GM12878 (cell line): ENCODE data around the gene SPAM1. TPM values are rescaled to one million over a fixed set of nuclear protein-coding genes. Genes with fewer than 3 reads are reported as not detected.

ENCODE experiments used
- ATAC-seq: fragments of 200-7000 bp; cut with Tn5 transposase; 3 replicates; pipeline ENCODE4 v1.9.1; 2020; ENCODE audit warnings: mild to moderate bottlenecking, moderate library complexity
- BruUV-seq: library from RNA; stranded (reverse); fragments of 400-500 nt; replicated peaks from 2 replicates; lab custom pipeline; 2021; lab: Mats Ljungman, UMichigan
- CTCF ChIA-PET: fragments of 300-600 bp; sonication (Branson Sonifier 250); formaldehyde crosslinking; extraction: SDS; loops from one replicate; lab custom pipeline; 2021; ENCODE audit warnings: inconsistent platforms; lab: Yijun Ruan, JAX
- POLR2A ChIA-PET: fragments of 350-600 bp; formaldehyde crosslinking; extraction: SDS; loops from one replicate; lab custom pipeline; 2021; ENCODE audit warnings: inconsistent platforms; lab: Charles Lee
- RAD21 ChIA-PET: fragments of 300-600 bp; sonication (Branson Sonifier 250); formaldehyde crosslinking; loops from one replicate; lab custom pipeline; 2023; ENCODE audit warnings: antibody characterized with exemption; ENCODE audit not compliant: unreplicated experiment; lab: Charles Lee
- SMC1A ChIA-PET: fragments of 300-600 bp; sonication (Branson Sonifier 250); formaldehyde crosslinking; loops from one replicate; lab custom pipeline; 2023; ENCODE audit not compliant: unreplicated experiment, uncharacterized antibody; lab: Charles Lee
- DNase-seq: peaks from one replicate; pipeline ENCODE4 v3.0.0-alpha.2; 2011; ENCODE audit warnings: low read depth, low spot score
- FAIRE-seq: peaks from 3 replicates; lab custom pipeline; 2011; peaks lifted over from hg19 to GRCh38; lab: Jason Lieb, UNC
- H2AFZ ChIP-seq: 2 replicates; pipeline ENCODE4 v1.6.0; 2011; ENCODE audit warnings: low read depth, low read length, control low read depth; ENCODE audit not compliant: control insufficient read depth
- H3K27ac ChIP-seq: 2 replicates; pipeline ENCODE4 v1.5.1; 2011; ENCODE audit warnings: control low read depth; ENCODE audit not compliant: control insufficient read depth, insufficient read depth
- H3K27me3 ChIP-seq, 2 experiments: replicated peaks in 1 of 2; 2 replicates each; pipeline versions ENCODE4 v1.6.0 to v1.6.1; 2011; ENCODE audit warnings: low read length in 1 of 2; ENCODE audit not compliant: control insufficient read depth in 2 of 2, insufficient read depth in 2 of 2
- H3K36me3 ChIP-seq, 2 experiments: 2 replicates each; pipeline ENCODE4 v1.5.1; 2011; ENCODE audit warnings: low read length in 1 of 2; ENCODE audit not compliant: control insufficient read depth in 2 of 2, insufficient read depth in 2 of 2
- H3K4me1 ChIP-seq: 2 replicates; pipeline ENCODE4 v1.6.1; 2011; ENCODE audit warnings: mild to moderate bottlenecking, low read length, moderate library complexity, mixed read lengths; ENCODE audit not compliant: control insufficient read depth, insufficient read depth
- H3K4me2 ChIP-seq: 2 replicates; pipeline ENCODE4 v1.6.0; 2011; ENCODE audit warnings: control low read depth; ENCODE audit not compliant: control insufficient read depth, insufficient read depth
- H3K4me3 ChIP-seq: fragments of 200-600 bp; sonication (generic); 2 replicates; pipeline ENCODE4 v1.5.1; 2016
- H3K79me2 ChIP-seq: 2 replicates; pipeline ENCODE4 v1.6.0; 2011; ENCODE audit warnings: low read length; ENCODE audit not compliant: control insufficient read depth, insufficient read depth
- H3K9ac ChIP-seq: 2 replicates; pipeline ENCODE4 v1.8.0; 2011; ENCODE audit warnings: low read length, control low read depth, mixed read lengths; ENCODE audit not compliant: control insufficient read depth, insufficient read depth
- H3K9me3 ChIP-seq: replicated peaks from 3 replicates; pipeline ENCODE4 v1.5.1; 2011; ENCODE audit warnings: mild to moderate bottlenecking, low read length; ENCODE audit not compliant: control insufficient read depth, insufficient read depth
- H4K20me1 ChIP-seq: 2 replicates; pipeline ENCODE4 v1.6.0; 2011; ENCODE audit not compliant: control insufficient read depth, insufficient read depth
- ASH2L ChIP-seq: fragments of 300-600, 200-600 bp; sonication (generic); IDR thresholded peaks from 2 replicates; pipeline ENCODE4 v1.6.1; 2017; ENCODE audit warnings: low read depth, mild to moderate bottlenecking, borderline replicate concordance
- CTCF ChIP-seq, 3 experiments: IDR thresholded peaks in 2 of 3; conservative IDR thresholded peaks in 1 of 3; 2 replicates each; pipeline ENCODE4 v1.5.1; 2011; ENCODE audit warnings: low read depth in 3 of 3, low read length in 3 of 3, mild to moderate bottlenecking in 3 of 3, control low read depth in 2 of 3, moderate library complexity in 2 of 3, inconsistent platforms in 1 of 3, mixed read lengths in 1 of 3; ENCODE audit not compliant: control insufficient read depth in 2 of 3, insufficient read depth in 1 of 3; ENCODE audit errors: extremely low read depth in 1 of 3
- FOS ChIP-seq: IDR thresholded peaks from 3 replicates; pipeline ENCODE4 v1.6.1; 2011; ENCODE audit warnings: borderline replicate concordance; ENCODE audit not compliant: insufficient read length; ENCODE audit errors: extremely low read depth
- FOXK2 ChIP-seq: fragments of 450-650 bp; IDR thresholded peaks from 2 replicates; pipeline ENCODE4 v1.6.1; 2017; ENCODE audit warnings: mild to moderate bottlenecking, moderate library complexity
- GABPA ChIP-seq: IDR thresholded peaks from 2 replicates; pipeline ENCODE4 v1.6.1; 2014; ENCODE audit warnings: antibody characterized with exemption, low read depth, mild to moderate bottlenecking, inconsistent platforms
- GATAD2B ChIP-seq: fragments of 450-650 bp; conservative IDR thresholded peaks from 2 replicates; pipeline ENCODE4 v1.6.1; 2017; ENCODE audit warnings: low read depth, mild to moderate bottlenecking, moderate library complexity
- HCFC1 ChIP-seq: fragments of 150-350 bp; IDR thresholded peaks from 2 replicates; pipeline ENCODE4 v1.6.1; 2014; ENCODE audit warnings: low read length
- JUNB ChIP-seq: IDR thresholded peaks from 2 replicates; pipeline ENCODE4 v1.6.1; 2016; ENCODE audit warnings: antibody characterized with exemption, mild to moderate bottlenecking
- MTA3 ChIP-seq: IDR thresholded peaks from 2 replicates; pipeline ENCODE4 v1.6.1; 2012; ENCODE audit warnings: low read length, inconsistent platforms, borderline replicate concordance
- NFIC ChIP-seq: IDR thresholded peaks from 2 replicates; pipeline ENCODE4 v1.6.1; 2012; ENCODE audit warnings: low read depth, mild to moderate bottlenecking, inconsistent platforms, low read length, moderate library complexity
- NFXL1 ChIP-seq: fragments of 450-650 bp; IDR thresholded peaks from 2 replicates; pipeline ENCODE4 v1.6.1; 2017; ENCODE audit warnings: antibody characterized with exemption, mild to moderate bottlenecking, borderline replicate concordance
- PAX8 ChIP-seq: fragments of 450-650 bp; IDR thresholded peaks from 2 replicates; pipeline ENCODE4 v1.6.1; 2017; ENCODE audit warnings: mild to moderate bottlenecking, moderate library complexity
- POLR2A ChIP-seq: IDR thresholded peaks from 2 replicates; pipeline ENCODE4 v1.6.1; 2011; ENCODE audit warnings: low read depth, mild to moderate bottlenecking, low read length
- RELB ChIP-seq: fragments of 450-650 bp; IDR thresholded peaks from 2 replicates; pipeline ENCODE4 v1.6.1; 2017; ENCODE audit warnings: low read depth, mild to moderate bottlenecking, moderate library complexity
- RUNX3 ChIP-seq: IDR thresholded peaks from 2 replicates; pipeline ENCODE4 v1.6.1; 2012; ENCODE audit warnings: low read length, inconsistent platforms
- SPI1 ChIP-seq: IDR thresholded peaks from 2 replicates; pipeline ENCODE4 v1.6.1; 2011; ENCODE audit warnings: low read depth, mild to moderate bottlenecking, low read length, moderate library complexity, borderline replicate concordance; ENCODE audit not compliant: insufficient read depth
- SUZ12 ChIP-seq: fragments of 200-600 bp; sonication (generic); IDR thresholded peaks from one replicate; pipeline ENCODE4 v1.6.1; 2018; ENCODE audit warnings: antibody characterized with exemption, mild to moderate bottlenecking; ENCODE audit not compliant: unreplicated experiment
- TARDBP ChIP-seq: IDR thresholded peaks from 2 replicates; pipeline ENCODE4 v1.6.1; 2016; ENCODE audit warnings: borderline replicate concordance
- WRNIP1 ChIP-seq: IDR thresholded peaks from 2 replicates; pipeline ENCODE4 v1.6.1; 2011; ENCODE audit warnings: low read depth, low read length, improper control_type of control experiment, borderline replicate concordance
- ZBTB33 ChIP-seq: fragments of 450-650 bp; IDR thresholded peaks from 2 replicates; pipeline ENCODE4 v1.6.1; 2017; ENCODE audit warnings: mild to moderate bottlenecking
- WGBS: methylation state at CpG from one replicate; pipeline ENCODE4 v1.1.6; 2016; ENCODE audit warnings: low lambda C conversion rate; ENCODE audit not compliant: insufficient replicate concordance, insufficient coverage; ENCODE audit errors: missing lambda C conversion rate; 5-methylcytosine and 5-hydroxymethylcytosine counted together
- in situ Hi-C: fragments of 300-500 bp; cut with MboI; formaldehyde crosslinking; loops from 9 replicates; pipeline ENCODE4 v1.14.3; 2018; ENCODE audit warnings: mixed read lengths
- intact Hi-C: fragments of 100-400 bp; cut with micrococcal nuclease; formaldehyde crosslinking; loops from one replicate; pipeline ENCODE4 v1.14.2; 2022; ENCODE audit not compliant: unreplicated experiment
- polyA plus RNA-seq, 11 experiments: library from polyadenylated mRNA; depleted of rRNA in 4 of 11; unstranded in 6 of 11; stranded (reverse) in 5 of 11; fragments of >200 nt; fragmentation: Nextera tagmentation in 4 of 11; fragmentation: Illumina TruSeq in 1 of 11; extraction: Ambion mirVana in 4 of 11; extraction: Trizol in 1 of 11; gene quantifications; 1 replicate in 1 of 11; 2 replicates in 10 of 11; pipeline versions ENCODE4 v1.2.1 to v1.2.3, GENCODE V29; 2011 to 2016; ENCODE audit warnings: inconsistent platforms in 2 of 11, missing spikeins in 2 of 11, low read depth in 1 of 11
- total RNA-seq, 4 experiments: library from RNA; depleted of rRNA in 3 of 4; stranded (reverse); fragments of >200 nt in 3 of 4; fragmentation: Illumina TruSeq in 1 of 4; extraction: Trizol in 1 of 4; gene quantifications; 2 replicates each; pipeline versions ENCODE4 v1.2.1 to v1.2.3, GENCODE V29; 2013 to 2021
- TF ChIP-seq, protein P1 (sequence below): IDR thresholded peaks from 2 replicates; pipeline ENCODE4 v1.6.1; 2011; ENCODE audit warnings: low read depth, mild to moderate bottlenecking, low read length, moderate library complexity, borderline replicate concordance; ENCODE audit errors: extremely low read depth

Gene SPAM1
- total and polyA plus RNA-seq, 10 of the 15 experiments (the other 5 are each of a cell fraction or from before 2014, with no cell fraction given): not detected

GRCh38 chr7:123972045-123972444 lies 47.0 kb downstream of the SPAM1 start (continued):
- TF ChIP-seq RUNX3: no peak
- no peak for TF ChIP-seq FOXK2
- no peak for TF ChIP-seq MTA3
- no peak for TF ChIP-seq GABPA
- no peak for TF ChIP-seq CTCF (IDR thresholded peaks at IDR 0.05 in 2 of 3, conservative IDR thresholded peaks at IDR 0.05 in 1 of 3; ENCODE audit: control insufficient read depth in 2 of 3, extremely low read depth in 1 of 3, insufficient read depth in 1 of 3, low read depth in 3 of 3, low read length in 3 of 3)
- TF ChIP-seq FOS: no peak
- TF ChIP-seq TARDBP: no peak
- TF ChIP-seq, protein P1, sequence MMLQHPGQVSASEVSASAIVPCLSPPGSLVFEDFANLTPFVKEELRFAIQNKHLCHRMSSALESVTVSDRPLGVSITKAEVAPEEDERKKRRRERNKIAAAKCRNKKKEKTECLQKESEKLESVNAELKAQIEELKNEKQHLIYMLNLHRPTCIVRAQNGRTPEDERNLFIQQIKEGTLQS: no peak
- TF ChIP-seq PAX8: no peak

DNA sequence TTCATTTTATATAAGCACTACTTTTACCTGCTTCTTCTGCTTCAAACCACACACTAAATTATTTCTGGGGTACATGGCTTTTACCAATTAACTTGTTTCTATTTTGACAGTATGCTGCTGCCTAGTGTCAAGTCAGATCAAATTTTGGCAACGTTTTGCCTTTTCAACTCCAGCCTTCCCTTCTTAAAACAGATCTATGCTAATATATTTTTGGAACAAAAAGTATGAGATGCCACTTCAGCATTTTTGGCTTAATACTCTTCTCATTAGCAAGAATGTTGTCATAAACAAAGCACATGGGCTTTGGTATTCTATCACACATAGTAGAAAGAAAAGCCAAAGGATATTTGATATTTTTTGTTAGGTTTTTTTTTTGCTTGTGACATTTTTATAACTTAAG lies 47.8 kb downstream of the SPAM1 start:
- ChIA-PET SMC1A (no interaction called here), CTCF (no interaction called here), POLR2A (no interaction called here), RAD21 (no interaction called here)
- FAIRE-seq (no peak), DNase-seq (no peak), ATAC-seq (no peak)
- Histone ChIP-seq H3K27ac (no peak overlapping the region), H3K4me2 (no peak overlapping the region), H2AFZ (no peak overlapping the region), H3K9me3 (no peaks in the 10 kb centered on the region), H3K79me2 (no peaks in the 10 kb centered on the region), H3K9ac (no peak overlapping the region), H3K36me3 (no peaks in the 10 kb centered on the region), H3K4me1 (no peaks in the 10 kb centered on the region; the same call in 1 of the 2 replicates), H3K4me3 (no peak overlapping the region), H4K20me1 (no peaks in the 10 kb centered on the region), H3K27me3 (no peaks in the 10 kb centered on the region)
- 0% methylated on average over 1 of the region's 1 CpG for WGBS
- no TSS peak for BruUV-seq
- intact Hi-C loops: no loop called here
- in situ Hi-C loops: no loop called here
- TF ChIP-seq RELB: no peak
- TF ChIP-seq JUNB: no peak
- no peak for TF ChIP-seq NFXL1
- TF ChIP-seq SUZ12: no peak
- no peak for TF ChIP-seq NFIC
- no peak for TF ChIP-seq GATAD2B
- TF ChIP-seq POLR2A: no peak
- TF ChIP-seq ZBTB33: no peak
- no peak for TF ChIP-seq HCFC1
- no peak for TF ChIP-seq WRNIP1
- TF ChIP-seq ASH2L: no peak
- TF ChIP-seq SPI1: no peak
